Gastroesophageal sphincter (tissue), 4 donors: Measurements from ENCODE around the gene TOX2. TPM values are rescaled to one million over a fixed set of nuclear protein-coding genes. Genes with fewer than 3 reads are reported as not detected.

Source experiments
- ATAC-seq: fragments of 150-250 bp; one replicate; pipeline ENCODE4 v1.9.1; 2016; ENCODE audit warnings: mild to moderate bottlenecking, moderate library complexity
- H3K27ac ChIP-seq, 4 donors: fragments of 200-600 bp; sonication (generic) in 3 of 4; 1 replicate in 3 of 4; 2 replicates in 1 of 4; pipeline ENCODE4 v1.5.1; 2016 to 2019
- H3K27me3 ChIP-seq: fragments of 200-600 bp; sonication (generic); one replicate; pipeline ENCODE4 v1.5.1; 2019
- H3K36me3 ChIP-seq, 2 donors: fragments of 200-600 bp; sonication (generic); one replicate each; pipeline ENCODE4 v1.5.1; 2019; ENCODE audit warnings: control low read depth in 1 of 2
- H3K4me1 ChIP-seq, 3 donors: fragments of 200-600 bp; sonication (generic); 1 replicate in 2 of 3; 2 replicates in 1 of 3; pipeline ENCODE4 v1.5.1; 2016 to 2019; ENCODE audit warnings: control low read depth in 2 of 3
- H3K4me3 ChIP-seq, 2 donors: fragments of 200-600 bp; sonication (generic); one replicate each; pipeline ENCODE4 v1.5.1; 2019; ENCODE audit warnings: mild to moderate bottlenecking in 1 of 2, moderate library complexity in 1 of 2
- H3K9me3 ChIP-seq, 3 donors: fragments of 200-600 bp; sonication (generic); one replicate each; pipeline ENCODE4 v1.5.1; 2017 to 2019; ENCODE audit warnings: control low read depth in 2 of 3
- CTCF ChIP-seq, 4 experiments: fragments of 200-600 bp in 2 of 4; fragments of 450-650 bp in 2 of 4; sonication (generic) in 1 of 4; IDR thresholded peaks; one replicate each; pipeline ENCODE4 v1.5.1; 2017 to 2019; ENCODE audit warnings: antibody characterized with exemption in 4 of 4, mild to moderate bottlenecking in 2 of 4, moderate library complexity in 2 of 4
- EP300 ChIP-seq: sonication (generic); formaldehyde crosslinking; IDR thresholded peaks from one replicate; pipeline ENCODE4 v1.6.1; 2017; ENCODE audit warnings: antibody characterized with exemption, mild to moderate bottlenecking
- POLR2A ChIP-seq, 2 donors: fragments of 450-650 bp; IDR thresholded peaks; one replicate each; pipeline ENCODE4 v1.6.1; 2017; ENCODE audit warnings: antibody characterized with exemption in 2 of 2, mild to moderate bottlenecking in 2 of 2, moderate library complexity in 1 of 2
- POLR2AphosphoS5 ChIP-seq: sonication (generic); formaldehyde crosslinking; IDR thresholded peaks from one replicate; pipeline ENCODE4 v1.6.1; 2017; ENCODE audit warnings: antibody characterized with exemption
- WGBS, 2 donors: methylation state at CpG; one replicate each; pipeline ENCODE4 v1.1.5; 2018; ENCODE audit warnings: low coverage in 1 of 2; 5-methylcytosine and 5-hydroxymethylcytosine counted together
- total RNA-seq, 4 donors: library from RNA; depleted of rRNA; stranded (reverse); fragments of >200 nt; gene quantifications; one replicate each; pipeline ENCODE4 v1.1.0, GENCODE V29; 2016

The TOX2 gene
- total RNA-seq, 4 donors from 2014 or later = 16.4 to 47.8 (median 40.3) TPM

- peaks cover 0 to 24% of the 10 kb centered on the region in 2 donors for H3K36me3 ChIP-seq
- no peak overlapping the region for H3K4me3 ChIP-seq
- H3K4me1 ChIP-seq = peaks cover 2 to 72% (median 3%) of the 10 kb centered on the region in 3 donors
- WGBS, 2 donors = 46 to 60% methylated on average over 1 to 6 of the region's 7 CpGs
- ATAC-seq = no peak
- TF ChIP-seq POLR2AphosphoS5 (no peak), POLR2A (IDR thresholded peaks at IDR 0.05) (no peak), EP300 (no peak), CTCF (IDR thresholded peaks at IDR 0.05) (no peak)
- peaks cover 0 to 2% (median 0%) of the 10 kb centered on the region in 3 donors for H3K9me3 ChIP-seq
- peak overlapping the region; percentile 37 to 84 (median 73) for H3K27ac ChIP-seq
- peaks cover 14% of the 10 kb centered on the region for H3K27me3 ChIP-seq
These were observed 198.4 kb downstream of the TOX2 start for GRCh38 chr20:44112889-44113617.

GRCh38 chr20:44113618-44114376 lies 199.1 kb downstream of the TOX2 start:
- H3K4me1 ChIP-seq = peaks cover 2 to 79% (median 3%) of the 10 kb centered on the region in 3 donors
- 35% methylated on average over 8 of the region's 8 CpGs; no CpG with 5 or more reads in 1 of the 2 donors for WGBS, 2 donors

GRCh38 chr20:44115181-44115580 lies 200.5 kb downstream of the TOX2 start:
- WGBS, 2 donors = 60 to 80% methylated on average over 1 to 5 of the region's 7 CpGs
- no peaks in the 10 kb centered on the region for H3K9me3 ChIP-seq
- H3K27me3 ChIP-seq = peaks cover 14% of the 10 kb centered on the region
- peak overlapping the region in 3 of 4 donors; percentile 72 to 84 (median 74) for H3K27ac ChIP-seq
- ATAC-seq = no peak
- H3K4me3 ChIP-seq = no peak overlapping the region
- no peak for TF ChIP-seq POLR2AphosphoS5
- TF ChIP-seq CTCF (IDR thresholded peaks at IDR 0.05) = no peak
- TF ChIP-seq EP300 = no peak
- no peak for TF ChIP-seq POLR2A (IDR thresholded peaks at IDR 0.05)
- peaks cover 0 to 28% of the 10 kb centered on the region in 2 donors for H3K36me3 ChIP-seq
- H3K4me1 ChIP-seq = peaks cover 2 to 84% (median 3%) of the 10 kb centered on the region in 3 donors

More at GRCh38 chr20:44113618-44114376, 199.1 kb downstream of the TOX2 start:
- Histone ChIP-seq H3K27me3 (peaks cover 14% of the 10 kb centered on the region), H3K36me3 (peaks cover 0 to 28% of the 10 kb centered on the region in 2 donors), H3K9me3 (no peaks in the 10 kb centered on the region), H3K4me3 (no peak overlapping the region), H3K27ac (peak overlapping the region; percentile 12 to 84 (median 73))
- no peak for TF ChIP-seq CTCF (IDR thresholded peaks at IDR 0.05)
- TF ChIP-seq EP300 = no peak
- no peak for TF ChIP-seq POLR2A (IDR thresholded peaks at IDR 0.05)
- no peak for TF ChIP-seq POLR2AphosphoS5
- ATAC-seq = no peak

- ATAC-seq = peak; percentile 13
- no peaks in the 10 kb centered on the region for H3K9me3 ChIP-seq
- no peak overlapping the region for H3K4me3 ChIP-seq
- peaks cover 14% of the 10 kb centered on the region for H3K27me3 ChIP-seq
- peak overlapping the region in 3 of 4 donors; percentile 72 to 84 (median 74) for H3K27ac ChIP-seq
- H3K36me3 ChIP-seq = peaks cover 0 to 28% of the 10 kb centered on the region in 2 donors
- TF ChIP-seq EP300 (no peak), POLR2AphosphoS5 (no peak), POLR2A (IDR thresholded peaks at IDR 0.05) (no peak), CTCF (IDR thresholded peaks at IDR 0.05) (no peak)
- H3K4me1 ChIP-seq = peaks cover 2 to 91% (median 3%) of the 10 kb centered on the region in 3 donors
- WGBS, 2 donors = no CpG with 5 or more reads among the region's 76 CpGs
These were observed 201.4 kb downstream of the TOX2 start for GRCh38 chr20:44115762-44116644.
